ENCODE measurements around the gene CAP1.
"Not testable (repeated sequence)": the region's sequence is repeated elsewhere in the genome, so short reads cannot be mapped to it uniquely, and the experiment has no call there.

CAP1 gene

GRCh38 chr1:40032240-40032891 is 8.2 kb upstream of the CAP1 start:
- DNase-seq = peak; percentile 24

- no peak for DNase-seq
Observed at GRCh38 chr1:40034869-40035268, 5.7 kb upstream of the CAP1 start.

- DNase-seq = no peak
Observed at GRCh38 chr1:40036574-40036973, 4.0 kb upstream of the CAP1 start.

GRCh38 chr1:40037254-40037653 is 3.3 kb upstream of the CAP1 start:
- DNase-seq = not testable (repeated sequence)

GRCh38 chr1:40038697-40039096 is 1.8 kb upstream of the CAP1 start:
- DNase-seq = no peak

GRCh38 chr1:40039245-40039756 is 1.2 kb upstream of the CAP1 start:
- peak; percentile 81 for DNase-seq

GRCh38 chr1:40039757-40040510 is 595 bp upstream of the CAP1 start:
- no peak for DNase-seq

GRCh38 chr1:40041466-40041838 is 923 bp downstream of the CAP1 start:
- DNase-seq = no peak

GRCh38 chr1:40042341-40042740 is 1.8 kb downstream of the CAP1 start:
- DNase-seq = no peak

GRCh38 chr1:40044110-40044509 is 3.6 kb downstream of the CAP1 start:
- DNase-seq = no peak

- DNase-seq = no peak
Observed at GRCh38 chr1:40045182-40045581, 4.7 kb downstream of the CAP1 start.

- no peak for DNase-seq
Observed at GRCh38 chr1:40045766-40046165, 5.2 kb downstream of the CAP1 start.

GRCh38 chr1:40047276-40047675 is 6.7 kb downstream of the CAP1 start:
- no peak for DNase-seq

- no peak for DNase-seq
Observed at GRCh38 chr1:40047769-40048168, 7.2 kb downstream of the CAP1 start.

- DNase-seq = no peak
Observed at GRCh38 chr1:40049725-40050124, 9.2 kb downstream of the CAP1 start.

GRCh38 chr1:40050863-40051262 is 10.3 kb downstream of the CAP1 start:
- DNase-seq = no peak

- no peak for DNase-seq
Observed at GRCh38 chr1:40053138-40053887, 12.8 kb downstream of the CAP1 start.

- DNase-seq = no peak
Observed at GRCh38 chr1:40056519-40057309, 16.2 kb downstream of the CAP1 start.

GRCh38 chr1:40057310-40058030 is 16.9 kb downstream of the CAP1 start:
- DNase-seq = no peak

- DNase-seq = no peak
Observed at GRCh38 chr1:40058097-40058452, 17.5 kb downstream of the CAP1 start.

- no peak for DNase-seq
Observed at GRCh38 chr1:40058453-40059337, 18.2 kb downstream of the CAP1 start.

All from NCI-H2227 treated with DMSO at 0.1 percent for 48 hours (cell line).